Breast epithelium (tissue), 3 donors: ENCODE data around the gene LAMB4.

Experiments used
- POLR2A ChIP-seq: fragments of 450-650 bp; IDR thresholded peaks from one replicate; pipeline ENCODE4 v1.6.1; 2016; ENCODE audit warnings: antibody characterized with exemption, mild to moderate bottlenecking, moderate library complexity
- POLR2AphosphoS5 ChIP-seq, 3 donors: sonication (generic); formaldehyde crosslinking; IDR thresholded peaks; one replicate each; pipeline ENCODE4 v1.6.1; 2017; ENCODE audit warnings: antibody characterized with exemption in 3 of 3
- TF ChIP-seq, protein P1 (sequence below), 3 donors: fragments of 450-650 bp; IDR thresholded peaks; one replicate each; pipeline ENCODE4 v1.5.1; 2016 to 2017; ENCODE audit warnings: antibody characterized with exemption in 3 of 3, mild to moderate bottlenecking in 3 of 3, moderate library complexity in 3 of 3

DNA sequence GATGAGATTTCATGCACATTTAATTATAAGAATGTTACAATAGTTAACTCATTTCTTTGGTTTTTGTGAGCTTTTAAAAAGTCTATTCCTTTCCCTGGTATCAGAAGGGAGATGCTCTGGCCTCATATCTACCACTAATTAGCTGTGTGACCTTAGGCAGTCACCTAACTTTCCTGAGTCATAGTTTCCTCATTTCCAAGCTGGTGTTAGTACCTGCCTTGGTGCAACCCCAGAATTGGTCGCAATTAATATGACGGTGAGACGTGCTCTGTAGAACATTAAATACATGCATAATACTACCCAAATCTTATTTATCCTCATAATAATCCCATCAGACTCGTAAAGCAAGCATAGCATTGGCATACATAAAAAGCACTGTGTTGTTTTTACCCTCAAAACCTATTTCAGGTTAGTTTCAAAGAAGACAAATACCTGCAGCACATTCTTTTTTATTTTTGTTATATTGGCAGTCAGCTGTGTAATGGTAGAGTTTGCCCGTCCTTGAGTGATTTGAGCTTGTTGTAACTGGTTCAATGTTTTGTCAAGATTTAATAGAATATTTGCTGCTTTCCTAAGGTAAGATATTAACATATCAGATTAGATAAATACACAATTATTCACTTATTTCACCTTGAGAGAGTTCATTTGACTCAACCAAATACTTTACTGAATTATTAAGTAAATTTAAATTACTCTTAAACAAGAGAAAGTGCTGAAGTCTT is 96.2 kb downstream of the LAMB4 start:
- TF ChIP-seq POLR2AphosphoS5 (IDR thresholded peaks at IDR 0.05) (no peak), POLR2A (no peak)
- TF ChIP-seq, protein P1, sequence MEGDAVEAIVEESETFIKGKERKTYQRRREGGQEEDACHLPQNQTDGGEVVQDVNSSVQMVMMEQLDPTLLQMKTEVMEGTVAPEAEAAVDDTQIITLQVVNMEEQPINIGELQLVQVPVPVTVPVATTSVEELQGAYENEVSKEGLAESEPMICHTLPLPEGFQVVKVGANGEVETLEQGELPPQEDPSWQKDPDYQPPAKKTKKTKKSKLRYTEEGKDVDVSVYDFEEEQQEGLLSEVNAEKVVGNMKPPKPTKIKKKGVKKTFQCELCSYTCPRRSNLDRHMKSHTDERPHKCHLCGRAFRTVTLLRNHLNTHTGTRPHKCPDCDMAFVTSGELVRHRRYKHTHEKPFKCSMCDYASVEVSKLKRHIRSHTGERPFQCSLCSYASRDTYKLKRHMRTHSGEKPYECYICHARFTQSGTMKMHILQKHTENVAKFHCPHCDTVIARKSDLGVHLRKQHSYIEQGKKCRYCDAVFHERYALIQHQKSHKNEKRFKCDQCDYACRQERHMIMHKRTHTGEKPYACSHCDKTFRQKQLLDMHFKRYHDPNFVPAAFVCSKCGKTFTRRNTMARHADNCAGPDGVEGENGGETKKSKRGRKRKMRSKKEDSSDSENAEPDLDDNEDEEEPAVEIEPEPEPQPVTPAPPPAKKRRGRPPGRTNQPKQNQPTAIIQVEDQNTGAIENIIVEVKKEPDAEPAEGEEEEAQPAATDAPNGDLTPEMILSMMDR (IDR thresholded peaks at IDR 0.05): no peak
